ENCODE measurements around the gene SPRN.

Gene SPRN

GRCh38 chr10:133459454-133460207 is 35.2 kb upstream of the SPRN start:
- no peak for TF ChIP-seq CTCF (IDR thresholded peaks at IDR 0.05; ENCODE audit: low read depth, low read length)

GRCh38 chr10:133458710-133459453 is 34.5 kb upstream of the SPRN start:
- DNase-seq (ENCODE audit: extremely low read depth, low read depth): no peak
- no peak for TF ChIP-seq CTCF (IDR thresholded peaks at IDR 0.05; ENCODE audit: low read depth, low read length)

More at GRCh38 chr10:133459454-133460207, 35.2 kb upstream of the SPRN start:
- DNase-seq (ENCODE audit: extremely low read depth, low read depth): no peak

GRCh38 chr10:133458021-133458709 is 33.7 kb upstream of the SPRN start:
- no peak for DNase-seq (ENCODE audit: extremely low read depth, low read depth)
- no peak for TF ChIP-seq CTCF (IDR thresholded peaks at IDR 0.05; ENCODE audit: low read depth, low read length)

- TF ChIP-seq CTCF (IDR thresholded peaks at IDR 0.05; ENCODE audit: low read depth, low read length): no peak
- DNase-seq (ENCODE audit: extremely low read depth, low read depth): no peak
These were observed 32.8 kb upstream of the SPRN start for GRCh38 chr10:133457100-133457841.

GRCh38 chr10:133456041-133456951 is 31.9 kb upstream of the SPRN start:
- DNase-seq (ENCODE audit: extremely low read depth, low read depth): no peak

More at GRCh38 chr10:133456041-133456951, 31.9 kb upstream of the SPRN start:
- no peak for TF ChIP-seq CTCF (IDR thresholded peaks at IDR 0.05; ENCODE audit: low read depth, low read length)
